H9 (cell line): ENCODE measurements around the gene LPP. TPM values are rescaled to one million over a fixed set of nuclear protein-coding genes. Genes with fewer than 3 reads are reported as not detected.

Experiments used
- DNase-seq: peaks from one replicate; pipeline ENCODE4 v3.0.0-alpha.2; 2017
- H2AFZ ChIP-seq: one replicate; pipeline ENCODE4 v1.6.1; 2013; ENCODE audit warnings: mild to moderate bottlenecking, low read length, control low read depth, moderate library complexity
- H2AK5ac ChIP-seq: 2 replicates; pipeline ENCODE4 v1.6.1; 2013; ENCODE audit warnings: low read length, control low read depth, mixed read lengths; ENCODE audit not compliant: insufficient read length
- H2BK120ac ChIP-seq: one replicate; pipeline ENCODE4 v1.6.1; 2013; ENCODE audit warnings: low read depth, mild to moderate bottlenecking, low read length, control low read depth, inconsistent platforms; ENCODE audit not compliant: poor library complexity, severe bottlenecking
- H2BK12ac ChIP-seq: 2 replicates; pipeline ENCODE4 v1.6.1; 2013; ENCODE audit warnings: low read length, control low read depth, mixed read lengths, low read depth; ENCODE audit not compliant: insufficient read length
- H2BK15ac ChIP-seq: 2 replicates; pipeline ENCODE4 v1.6.1; 2013; ENCODE audit warnings: low read depth, low read length, control low read depth
- H2BK20ac ChIP-seq: one replicate; pipeline ENCODE4 v1.6.1; 2013; ENCODE audit warnings: low read depth, mild to moderate bottlenecking, low read length, control low read depth, inconsistent platforms; ENCODE audit not compliant: poor library complexity, severe bottlenecking
- H2BK5ac ChIP-seq: 2 replicates; pipeline ENCODE4 v1.6.1; 2013; ENCODE audit warnings: low read length, control low read depth, mixed read lengths; ENCODE audit not compliant: insufficient read length
- H3K14ac ChIP-seq: 2 replicates; pipeline ENCODE4 v1.6.1; 2013; ENCODE audit warnings: low read length, control low read depth; ENCODE audit not compliant: insufficient read depth
- H3K18ac ChIP-seq: 2 replicates; pipeline ENCODE4 v1.6.1; 2013; ENCODE audit warnings: low read depth, mild to moderate bottlenecking, mixed read lengths, low read length, control low read depth; ENCODE audit not compliant: insufficient read length
- H3K23ac ChIP-seq: 2 replicates; pipeline ENCODE4 v1.6.1; 2013; ENCODE audit warnings: low read length, control low read depth, mixed read lengths, low read depth; ENCODE audit not compliant: insufficient read length
- H3K23me2 ChIP-seq: 2 replicates; pipeline ENCODE4 v1.6.1; 2013; ENCODE audit warnings: low read depth, mild to moderate bottlenecking, mixed read lengths, low read length, control low read depth; ENCODE audit not compliant: insufficient read length, poor library complexity, severe bottlenecking
- H3K27ac ChIP-seq: 2 replicates; pipeline ENCODE4 v1.5.1; 2013; ENCODE audit warnings: low read length, control low read depth, mixed read lengths, low read depth; ENCODE audit not compliant: insufficient read length
- H3K27me3 ChIP-seq: 2 replicates; pipeline ENCODE4 v1.6.1; 2013; ENCODE audit warnings: low read length, control low read depth, inconsistent platforms; ENCODE audit not compliant: insufficient read depth
- H3K4ac ChIP-seq: 2 replicates; pipeline ENCODE4 v1.6.1; 2013; ENCODE audit warnings: low read depth, mild to moderate bottlenecking, control low read depth, inconsistent platforms, low read length, moderate library complexity
- H3K4me1 ChIP-seq: 2 replicates; pipeline ENCODE4 v1.6.1; 2013; ENCODE audit warnings: low read length, control low read depth, inconsistent platforms; ENCODE audit not compliant: insufficient read depth
- H3K4me2 ChIP-seq: 2 replicates; pipeline ENCODE4 v1.6.1; 2013; ENCODE audit warnings: low read length, control low read depth, mixed read lengths; ENCODE audit not compliant: insufficient read length, insufficient read depth
- H3K56ac ChIP-seq: 2 replicates; pipeline ENCODE4 v1.6.1; 2013; ENCODE audit warnings: low read depth, mild to moderate bottlenecking, mixed read lengths, low read length, control low read depth; ENCODE audit not compliant: insufficient read length
- H3K79me1 ChIP-seq: 2 replicates; pipeline ENCODE4 v1.6.1; 2013; ENCODE audit warnings: low read depth, mild to moderate bottlenecking, moderate library complexity, low read length, control low read depth, inconsistent platforms; ENCODE audit not compliant: insufficient read depth, poor library complexity, severe bottlenecking
- H3K79me2 ChIP-seq: 2 replicates; pipeline ENCODE4 v1.6.1; 2013; ENCODE audit warnings: low read length, control low read depth, inconsistent platforms; ENCODE audit not compliant: insufficient read depth
- H3K9ac ChIP-seq: 2 replicates; pipeline ENCODE4 v1.6.1; 2013; ENCODE audit warnings: low read length, control low read depth, mixed read lengths; ENCODE audit not compliant: insufficient read length; ENCODE audit errors: extremely low read depth
- H3K9me3 ChIP-seq: one replicate; pipeline ENCODE4 v1.6.1; 2013; ENCODE audit warnings: low read depth, low read length, inconsistent platforms; ENCODE audit not compliant: control insufficient read depth
- H3T11ph ChIP-seq: one replicate; pipeline ENCODE4 v1.6.1; 2013; ENCODE audit warnings: mild to moderate bottlenecking, low read length, control low read depth, inconsistent platforms
- H4K20me1 ChIP-seq: one replicate; pipeline ENCODE4 v1.6.1; 2013; ENCODE audit not compliant: control insufficient read depth, insufficient read length, insufficient read depth
- H4K5ac ChIP-seq: 2 replicates; pipeline ENCODE4 v1.6.1; 2013; ENCODE audit warnings: low read depth, mild to moderate bottlenecking, mixed read lengths, low read length, control low read depth; ENCODE audit not compliant: insufficient read length
- H4K8ac ChIP-seq: replicated peaks from 2 replicates; pipeline ENCODE4 v1.6.1; 2013; ENCODE audit warnings: low read length, control low read depth, mixed read lengths, low read depth; ENCODE audit not compliant: insufficient read length
- H4K91ac ChIP-seq: 2 replicates; pipeline ENCODE4 v1.6.1; 2013; ENCODE audit warnings: low read depth, mild to moderate bottlenecking, moderate library complexity, mixed read lengths, low read length, control low read depth; ENCODE audit not compliant: insufficient read length
- H3K27ac Mint-ChIP-seq, 3 experiments: 2 replicates in 2 of 3; 3 replicates in 1 of 3; pipeline ENCODE4 v1.8.0; 2020 to 2021; ENCODE audit warnings: mixed read lengths in 3 of 3, mild to moderate bottlenecking in 1 of 3, moderate library complexity in 1 of 3
- H3K27me3 Mint-ChIP-seq: 2 replicates; pipeline ENCODE4 v1.8.0; 2021; ENCODE audit warnings: low read depth, mild to moderate bottlenecking, moderate library complexity, mixed read lengths
- H3K36me3 Mint-ChIP-seq, 3 experiments: 2 replicates in 2 of 3; 3 replicates in 1 of 3; pipeline ENCODE4 v1.8.0; 2020 to 2021; ENCODE audit warnings: low read depth in 3 of 3, mixed read lengths in 3 of 3; ENCODE audit not compliant: insufficient read depth in 1 of 3
- H3K4me1 Mint-ChIP-seq, 2 experiments: 2 replicates each; pipeline ENCODE4 v1.8.0; 2020; ENCODE audit warnings: mixed read lengths in 2 of 2
- H3K4me3 Mint-ChIP-seq, 2 experiments: 2 replicates in 1 of 2; 3 replicates in 1 of 2; pipeline ENCODE4 v1.8.0; 2020 to 2021; ENCODE audit warnings: mild to moderate bottlenecking in 2 of 2, mixed read lengths in 2 of 2, moderate library complexity in 1 of 2
- H3K9me3 Mint-ChIP-seq, 2 experiments: 2 replicates in 1 of 2; 3 replicates in 1 of 2; pipeline ENCODE4 v1.8.0; 2020; ENCODE audit warnings: mild to moderate bottlenecking in 2 of 2, mixed read lengths in 2 of 2, moderate library complexity in 1 of 2
- WGBS: extraction: QIAGEN DNeasy Blood & Tissue Kit; methylation state at CpG from one replicate; pipeline ENCODE4 v1.1.7; 2013; ENCODE audit warnings: missing lambda C conversion rate, low lambda C conversion rate, mixed read lengths; ENCODE audit not compliant: insufficient read length; ENCODE audit errors: extremely low coverage; 5-methylcytosine and 5-hydroxymethylcytosine counted together
- total RNA-seq: library from RNA; stranded (reverse); gene quantifications from 2 replicates; pipeline ENCODE4 v1.2.1, GENCODE V29; 2021
- TF ChIP-seq, protein P1 (sequence below): fragments of 200-600 bp; sonication (generic); conservative IDR thresholded peaks from 3 replicates; pipeline ENCODE4 v1.8.0; 2021; ENCODE audit warnings: antibody characterized with exemption, mild to moderate bottlenecking

The LPP gene
- total RNA-seq, 1 experiment from 2014 or later: 64.6 TPM

- Histone ChIP-seq H2AK5ac (no peak overlapping the region), H2BK5ac (no peak overlapping the region), H3K56ac (no peak overlapping the region), H3K4ac (no peak overlapping the region), H4K8ac (no peak overlapping the region), H4K91ac (no peak overlapping the region), H2BK120ac (no peak overlapping the region), H3K9ac (no peak overlapping the region), H3K23me2 (no peaks in the 10 kb centered on the region), H3K18ac (no peak overlapping the region), H3K4me1 (no peaks in the 10 kb centered on the region), H3T11ph (no peak overlapping the region), H3K27me3 (no peaks in the 10 kb centered on the region), H2AFZ (no peak overlapping the region), H3K23ac (no peak overlapping the region), H3K4me2 (no peak overlapping the region), H2BK12ac (no peak overlapping the region), H3K9me3 (no peaks in the 10 kb centered on the region), H2BK15ac (no peak overlapping the region), H4K5ac (no peak overlapping the region), H3K79me1 (no peaks in the 10 kb centered on the region), H4K20me1 (no peaks in the 10 kb centered on the region), H3K14ac (no peak overlapping the region), H3K27ac (no peak overlapping the region), H2BK20ac (no peak overlapping the region), H3K79me2 (no peaks in the 10 kb centered on the region; the same call in 1 of the 2 replicates)
- H3K27me3 Mint-ChIP-seq: no peaks in the 10 kb centered on the region
- no peaks in the 10 kb centered on the region for H3K9me3 Mint-ChIP-seq
- peaks cover 11 to 13% of the 10 kb centered on the region in 2 experiments for H3K4me1 Mint-ChIP-seq
- WGBS: no CpG with 5 or more reads among the region's 2 CpGs
- no peak overlapping the region for H3K4me3 Mint-ChIP-seq
- TF ChIP-seq, protein P1, sequence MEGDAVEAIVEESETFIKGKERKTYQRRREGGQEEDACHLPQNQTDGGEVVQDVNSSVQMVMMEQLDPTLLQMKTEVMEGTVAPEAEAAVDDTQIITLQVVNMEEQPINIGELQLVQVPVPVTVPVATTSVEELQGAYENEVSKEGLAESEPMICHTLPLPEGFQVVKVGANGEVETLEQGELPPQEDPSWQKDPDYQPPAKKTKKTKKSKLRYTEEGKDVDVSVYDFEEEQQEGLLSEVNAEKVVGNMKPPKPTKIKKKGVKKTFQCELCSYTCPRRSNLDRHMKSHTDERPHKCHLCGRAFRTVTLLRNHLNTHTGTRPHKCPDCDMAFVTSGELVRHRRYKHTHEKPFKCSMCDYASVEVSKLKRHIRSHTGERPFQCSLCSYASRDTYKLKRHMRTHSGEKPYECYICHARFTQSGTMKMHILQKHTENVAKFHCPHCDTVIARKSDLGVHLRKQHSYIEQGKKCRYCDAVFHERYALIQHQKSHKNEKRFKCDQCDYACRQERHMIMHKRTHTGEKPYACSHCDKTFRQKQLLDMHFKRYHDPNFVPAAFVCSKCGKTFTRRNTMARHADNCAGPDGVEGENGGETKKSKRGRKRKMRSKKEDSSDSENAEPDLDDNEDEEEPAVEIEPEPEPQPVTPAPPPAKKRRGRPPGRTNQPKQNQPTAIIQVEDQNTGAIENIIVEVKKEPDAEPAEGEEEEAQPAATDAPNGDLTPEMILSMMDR: no peak
- H3K27ac Mint-ChIP-seq: no peak overlapping the region
- H3K36me3 Mint-ChIP-seq: no peaks in the 10 kb centered on the region
- DNase-seq: no peak
Measured at GRCh38 chr3:188341501-188341900, 187.5 kb downstream of the LPP start.
